CD4-positive, CD25-positive, alpha-beta regulatory T cell (primary cell): Measurements from ENCODE around the gene BAIAP2L1. TPM values are rescaled to one million over a fixed set of nuclear protein-coding genes. Genes with fewer than 3 reads are reported as not detected.

Experiments used
- ATAC-seq, 2 donors: fragments of 150-1000 bp; cut with Tn5 transposase; one replicate each; pipeline ENCODE4 v1.10.0; 2021; ENCODE audit warnings: low read depth in 2 of 2, moderate number of reproducible peaks in 2 of 2, moderate library complexity in 1 of 2
- DNase-seq, 3 donors: peaks; one replicate each; pipeline versions ENCODE4 v3.0.0 to v3.0.0-alpha.2; 2012 to 2022; ENCODE audit warnings: mixed read lengths in 1 of 3
- H3K27ac ChIP-seq: one replicate; pipeline ENCODE4 v1.7.0; 2013; ENCODE audit warnings: mild to moderate bottlenecking, low read length; ENCODE audit not compliant: insufficient read depth, poor library complexity, severe bottlenecking
- H3K27me3 ChIP-seq: one replicate; pipeline ENCODE4 v1.7.0; 2013; ENCODE audit warnings: low read length; ENCODE audit not compliant: control insufficient read depth, insufficient read depth
- H3K36me3 ChIP-seq: one replicate; pipeline ENCODE4 v1.7.0; 2013; ENCODE audit warnings: mild to moderate bottlenecking, low read length, moderate library complexity; ENCODE audit not compliant: control insufficient read depth, insufficient read depth
- H3K4me1 ChIP-seq: 2 replicates; pipeline ENCODE4 v1.7.0; 2013; ENCODE audit warnings: mild to moderate bottlenecking, low read length; ENCODE audit not compliant: insufficient read depth, control insufficient read depth, poor library complexity, severe bottlenecking
- H3K4me3 ChIP-seq: one replicate; pipeline ENCODE4 v1.7.0; 2013; ENCODE audit warnings: low read depth, mild to moderate bottlenecking, low read length, moderate library complexity
- H3K9me3 ChIP-seq, 2 experiments: 1 replicate in 1 of 2; 2 replicates in 1 of 2; pipeline ENCODE4 v1.7.0; 2013; ENCODE audit warnings: low read length in 2 of 2, mild to moderate bottlenecking in 1 of 2, moderate library complexity in 1 of 2; ENCODE audit not compliant: control insufficient read depth in 2 of 2
- H3K27ac Mint-ChIP-seq, 3 donors: one replicate each; pipeline ENCODE4 v1.8.0; 2020 to 2022; ENCODE audit warnings: mild to moderate bottlenecking in 3 of 3, mixed read lengths in 3 of 3, moderate library complexity in 2 of 3
- H3K27me3 Mint-ChIP-seq: one replicate; pipeline ENCODE4 v1.8.0; 2022; ENCODE audit warnings: mild to moderate bottlenecking, mixed read lengths
- H3K36me3 Mint-ChIP-seq: one replicate; pipeline ENCODE4 v1.8.0; 2020; ENCODE audit warnings: mixed read lengths
- H3K4me1 Mint-ChIP-seq, 4 donors: one replicate each; pipeline ENCODE4 v1.8.0; 2020 to 2022; ENCODE audit warnings: mixed read lengths in 4 of 4, mild to moderate bottlenecking in 1 of 4
- H3K4me3 Mint-ChIP-seq, 4 donors: one replicate each; pipeline ENCODE4 v1.8.0; 2020 to 2022; ENCODE audit warnings: mild to moderate bottlenecking in 4 of 4, mixed read lengths in 4 of 4, moderate library complexity in 3 of 4
- H3K9me3 Mint-ChIP-seq, 7 donors: one replicate each; pipeline ENCODE4 v1.8.0; 2020 to 2022; ENCODE audit warnings: mixed read lengths in 7 of 7, mild to moderate bottlenecking in 3 of 7, moderate library complexity in 2 of 7
- polyA plus RNA-seq, 4 donors: library from polyadenylated mRNA; unstranded; fragments of 300-500 nt; fragmentation: Illumina TruSeq; gene quantifications; one replicate each; pipeline ENCODE4 v1.2.3, GENCODE V29; 2021
- total RNA-seq: library from RNA; stranded (reverse); gene quantifications from one replicate; pipeline ENCODE4 v1.2.3, GENCODE V29; 2022

Gene BAIAP2L1
- total and polyA plus RNA-seq, 5 donors from 2014 or later: 0.12 to 0.86 (median 0.57) TPM

GRCh38 chr7:98366562-98366938 is 34.3 kb downstream of the BAIAP2L1 start:
- H3K9me3 ChIP-seq: no peaks in the 10 kb centered on the region
- H3K36me3 ChIP-seq: no peaks in the 10 kb centered on the region
- no peaks in the 10 kb centered on the region for H3K4me1 ChIP-seq
- no peak for DNase-seq
- Mint-ChIP-seq H3K4me3 (no peak overlapping the region), H3K36me3 (no peaks in the 10 kb centered on the region), H3K27me3 (no peaks in the 10 kb centered on the region), H3K4me1 (no peaks in the 10 kb centered on the region), H3K9me3 (peaks cover 0 to 1% (median 0%) of the 10 kb centered on the region in 7 donors), H3K27ac (no peak overlapping the region)
- H3K27ac ChIP-seq: no peak overlapping the region
- ATAC-seq: no peak
- H3K27me3 ChIP-seq: no peaks in the 10 kb centered on the region
- no peak overlapping the region for H3K4me3 ChIP-seq

- Histone ChIP-seq H3K4me3 (no peak overlapping the region), H3K4me1 (no peaks in the 10 kb centered on the region), H3K36me3 (no peaks in the 10 kb centered on the region), H3K27ac (no peak overlapping the region), H3K9me3 (no peaks in the 10 kb centered on the region), H3K27me3 (no peaks in the 10 kb centered on the region)
- H3K36me3 Mint-ChIP-seq: no peaks in the 10 kb centered on the region
- H3K4me3 Mint-ChIP-seq: no peak overlapping the region
- H3K9me3 Mint-ChIP-seq: peaks cover 0 to 1% (median 0%) of the 10 kb centered on the region in 7 donors
- no peaks in the 10 kb centered on the region for H3K4me1 Mint-ChIP-seq
- H3K27ac Mint-ChIP-seq: no peak overlapping the region
- DNase-seq: no peak
- no peaks in the 10 kb centered on the region for H3K27me3 Mint-ChIP-seq
- ATAC-seq: no peak
Measured at GRCh38 chr7:98365863-98366561, 34.9 kb downstream of the BAIAP2L1 start.

GRCh38 chr7:98364220-98364619 is 36.7 kb downstream of the BAIAP2L1 start:
- Histone ChIP-seq H3K27me3 (no peaks in the 10 kb centered on the region), H3K4me3 (no peak overlapping the region), H3K27ac (no peak overlapping the region), H3K4me1 (no peaks in the 10 kb centered on the region), H3K9me3 (no peaks in the 10 kb centered on the region), H3K36me3 (no peaks in the 10 kb centered on the region)
- H3K4me3 Mint-ChIP-seq: no peak overlapping the region
- peaks cover 0 to 1% (median 0%) of the 10 kb centered on the region in 7 donors for H3K9me3 Mint-ChIP-seq
- no peaks in the 10 kb centered on the region for H3K27me3 Mint-ChIP-seq
- DNase-seq (no peak), ATAC-seq (no peak)
- no peak overlapping the region for H3K27ac Mint-ChIP-seq
- no peaks in the 10 kb centered on the region for H3K4me1 Mint-ChIP-seq
- H3K36me3 Mint-ChIP-seq: no peaks in the 10 kb centered on the region

- no peak overlapping the region for H3K4me3 Mint-ChIP-seq
- Histone ChIP-seq H3K27ac (no peak overlapping the region), H3K9me3 (no peaks in the 10 kb centered on the region), H3K4me3 (no peak overlapping the region), H3K36me3 (no peaks in the 10 kb centered on the region), H3K27me3 (no peaks in the 10 kb centered on the region), H3K4me1 (no peaks in the 10 kb centered on the region)
- H3K27ac Mint-ChIP-seq: no peak overlapping the region
- ATAC-seq (no peak), DNase-seq (no peak)
- H3K27me3 Mint-ChIP-seq: no peaks in the 10 kb centered on the region
- H3K4me1 Mint-ChIP-seq: no peaks in the 10 kb centered on the region
- peaks cover 0 to 1% (median 0%) of the 10 kb centered on the region in 7 donors for H3K9me3 Mint-ChIP-seq
- no peaks in the 10 kb centered on the region for H3K36me3 Mint-ChIP-seq
Measured at GRCh38 chr7:98362517-98362916, 38.4 kb downstream of the BAIAP2L1 start.

GRCh38 chr7:98360221-98361130 is 40.4 kb downstream of the BAIAP2L1 start:
- Mint-ChIP-seq H3K4me3 (no peak overlapping the region), H3K4me1 (no peaks in the 10 kb centered on the region), H3K9me3 (peaks cover 0 to 1% (median 0%) of the 10 kb centered on the region in 7 donors), H3K36me3 (no peaks in the 10 kb centered on the region), H3K27me3 (no peaks in the 10 kb centered on the region), H3K27ac (no peak overlapping the region)
- H3K4me1 ChIP-seq: no peaks in the 10 kb centered on the region
- DNase-seq: no peak
- H3K36me3 ChIP-seq: no peaks in the 10 kb centered on the region
- H3K9me3 ChIP-seq: no peaks in the 10 kb centered on the region
- no peak for ATAC-seq
- no peak overlapping the region for H3K4me3 ChIP-seq
- H3K27me3 ChIP-seq: no peaks in the 10 kb centered on the region
- no peak overlapping the region for H3K27ac ChIP-seq

GRCh38 chr7:98359395-98359794 is 41.5 kb downstream of the BAIAP2L1 start:
- H3K27me3 ChIP-seq: no peaks in the 10 kb centered on the region
- H3K4me1 ChIP-seq: no peaks in the 10 kb centered on the region
- H3K27ac ChIP-seq: no peak overlapping the region
- H3K4me1 Mint-ChIP-seq: no peaks in the 10 kb centered on the region
- H3K36me3 ChIP-seq: no peaks in the 10 kb centered on the region
- no peaks in the 10 kb centered on the region for H3K9me3 ChIP-seq
- H3K27ac Mint-ChIP-seq: no peak overlapping the region
- H3K9me3 Mint-ChIP-seq: peaks cover 0 to 1% (median 0%) of the 10 kb centered on the region in 7 donors
- H3K4me3 ChIP-seq: no peak overlapping the region
- peaks cover under 1% of the 10 kb centered on the region for H3K27me3 Mint-ChIP-seq
- no peaks in the 10 kb centered on the region for H3K36me3 Mint-ChIP-seq
- no peak for ATAC-seq
- no peak for DNase-seq
- H3K4me3 Mint-ChIP-seq: no peak overlapping the region

GRCh38 chr7:98358706-98359105 is 42.2 kb downstream of the BAIAP2L1 start:
- Mint-ChIP-seq H3K4me3 (peak overlapping the region in 1 of 4 donors; percentile 75), H3K36me3 (no peaks in the 10 kb centered on the region), H3K27ac (no peak overlapping the region), H3K27me3 (peaks cover 6% of the 10 kb centered on the region), H3K4me1 (no peaks in the 10 kb centered on the region), H3K9me3 (peaks cover 0 to 1% (median 0%) of the 10 kb centered on the region in 7 donors)
- Histone ChIP-seq H3K9me3 (no peaks in the 10 kb centered on the region), H3K4me1 (no peaks in the 10 kb centered on the region), H3K36me3 (no peaks in the 10 kb centered on the region), H3K27me3 (no peaks in the 10 kb centered on the region), H3K27ac (no peak overlapping the region), H3K4me3 (no peak overlapping the region)
- no peak for DNase-seq
- no peak for ATAC-seq
